ENCODE data around the gene BMP7. TPM values are rescaled to one million over a fixed set of nuclear protein-coding genes. Genes with fewer than 3 reads are reported as not detected.

The BMP7 gene
- total RNA-seq, 1 experiment from 2014 or later: 0.13 TPM

GRCh38 chr20:57141492-57141891, 124.9 kb downstream of the BMP7 start:
- Histone ChIP-seq H3K4me3 (no peak overlapping the region), H2AFZ (no peak overlapping the region), H3K79me2 (ENCODE audit: low read depth) (no peaks in the 10 kb centered on the region), H3K27ac (no peak overlapping the region), H4K20me1 (ENCODE audit: insufficient read depth) (no peaks in the 10 kb centered on the region), H3K27me3 (ENCODE audit: insufficient read depth, low read depth) (peaks cover 64% of the 10 kb centered on the region), H3K36me3 (ENCODE audit: low read depth) (no peaks in the 10 kb centered on the region), H3K4me2 (no peak overlapping the region), H3K9me3 (ENCODE audit: insufficient read depth, low read depth) (no peaks in the 10 kb centered on the region), H3K4me1 (replicated peaks; ENCODE audit: insufficient read depth) (no peaks in the 10 kb centered on the region), H3F3A (ENCODE audit: insufficient read depth, low read depth) (no peaks in the 10 kb centered on the region; the same call in 1 of the 2 replicates), H3K9me2 (ENCODE audit: insufficient read depth) (no peaks in the 10 kb centered on the region)
- intact Hi-C loops (cut with micrococcal nuclease; ENCODE audit: unreplicated experiment): no loop called here
- CTCF ChIA-PET: no interaction called here
- POLR2A ChIA-PET (ENCODE audit: unreplicated experiment): no interaction called here
- DNase-seq: no peak
- no TSS peak for BruUV-seq (replicated peaks)
- TF ChIP-seq, protein P1, sequence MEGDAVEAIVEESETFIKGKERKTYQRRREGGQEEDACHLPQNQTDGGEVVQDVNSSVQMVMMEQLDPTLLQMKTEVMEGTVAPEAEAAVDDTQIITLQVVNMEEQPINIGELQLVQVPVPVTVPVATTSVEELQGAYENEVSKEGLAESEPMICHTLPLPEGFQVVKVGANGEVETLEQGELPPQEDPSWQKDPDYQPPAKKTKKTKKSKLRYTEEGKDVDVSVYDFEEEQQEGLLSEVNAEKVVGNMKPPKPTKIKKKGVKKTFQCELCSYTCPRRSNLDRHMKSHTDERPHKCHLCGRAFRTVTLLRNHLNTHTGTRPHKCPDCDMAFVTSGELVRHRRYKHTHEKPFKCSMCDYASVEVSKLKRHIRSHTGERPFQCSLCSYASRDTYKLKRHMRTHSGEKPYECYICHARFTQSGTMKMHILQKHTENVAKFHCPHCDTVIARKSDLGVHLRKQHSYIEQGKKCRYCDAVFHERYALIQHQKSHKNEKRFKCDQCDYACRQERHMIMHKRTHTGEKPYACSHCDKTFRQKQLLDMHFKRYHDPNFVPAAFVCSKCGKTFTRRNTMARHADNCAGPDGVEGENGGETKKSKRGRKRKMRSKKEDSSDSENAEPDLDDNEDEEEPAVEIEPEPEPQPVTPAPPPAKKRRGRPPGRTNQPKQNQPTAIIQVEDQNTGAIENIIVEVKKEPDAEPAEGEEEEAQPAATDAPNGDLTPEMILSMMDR (conservative IDR thresholded peaks at IDR 0.05): no peak
- TF ChIP-seq EZH2 (IDR thresholded peaks at IDR 0.05; ENCODE audit: low read depth): no peak

- Histone ChIP-seq H2AFZ (no peak overlapping the region), H3K27ac (no peak overlapping the region), H4K20me1 (ENCODE audit: insufficient read depth) (no peaks in the 10 kb centered on the region), H3K27me3 (ENCODE audit: insufficient read depth, low read depth) (peaks cover 65% of the 10 kb centered on the region), H3K79me2 (ENCODE audit: low read depth) (no peaks in the 10 kb centered on the region), H3K4me2 (no peak overlapping the region), H3K9me3 (ENCODE audit: insufficient read depth, low read depth) (no peaks in the 10 kb centered on the region), H3F3A (ENCODE audit: insufficient read depth, low read depth) (no peaks in the 10 kb centered on the region; the same call in 1 of the 2 replicates), H3K36me3 (ENCODE audit: low read depth) (no peaks in the 10 kb centered on the region), H3K4me1 (replicated peaks; ENCODE audit: insufficient read depth) (no peaks in the 10 kb centered on the region), H3K9me2 (ENCODE audit: insufficient read depth) (no peaks in the 10 kb centered on the region), H3K4me3 (no peak overlapping the region)
- no peak for TF ChIP-seq EZH2 (IDR thresholded peaks at IDR 0.05; ENCODE audit: low read depth)
- TF ChIP-seq, protein P1 (conservative IDR thresholded peaks at IDR 0.05): no peak
- no peak for DNase-seq
- ChIA-PET CTCF (interaction anchor here (0.6 kb wide), 1 partner anchor 192 kb away, joined by 4 read pairs; no protein-coding TSS in a partner anchor), POLR2A (ENCODE audit: unreplicated experiment) (no interaction called here)
- intact Hi-C loops (cut with micrococcal nuclease; ENCODE audit: unreplicated experiment): no loop called here
- BruUV-seq (replicated peaks): no TSS peak
These were observed 126.0 kb downstream of the BMP7 start for GRCh38 chr20:57140416-57140965.

GRCh38 chr20:57139342-57140093, 126.9 kb downstream of the BMP7 start:
- Histone ChIP-seq H3K79me2 (ENCODE audit: low read depth) (no peaks in the 10 kb centered on the region), H3K9me2 (ENCODE audit: insufficient read depth) (no peaks in the 10 kb centered on the region), H3K4me3 (no peak overlapping the region), H3F3A (ENCODE audit: insufficient read depth, low read depth) (no peaks in the 10 kb centered on the region; the same call in 1 of the 2 replicates), H3K27ac (no peak overlapping the region), H2AFZ (no peak overlapping the region), H3K36me3 (ENCODE audit: low read depth) (no peaks in the 10 kb centered on the region), H3K27me3 (ENCODE audit: insufficient read depth, low read depth) (peaks cover 65% of the 10 kb centered on the region), H4K20me1 (ENCODE audit: insufficient read depth) (no peaks in the 10 kb centered on the region), H3K4me1 (replicated peaks; ENCODE audit: insufficient read depth) (no peaks in the 10 kb centered on the region), H3K4me2 (no peak overlapping the region), H3K9me3 (ENCODE audit: insufficient read depth, low read depth) (no peaks in the 10 kb centered on the region)
- ChIA-PET CTCF (no interaction called here), POLR2A (ENCODE audit: unreplicated experiment) (no interaction called here)
- TF ChIP-seq, protein P1 (conservative IDR thresholded peaks at IDR 0.05): no peak
- no peak for TF ChIP-seq EZH2 (IDR thresholded peaks at IDR 0.05; ENCODE audit: low read depth)
- BruUV-seq (replicated peaks): no TSS peak
- intact Hi-C loops (cut with micrococcal nuclease; ENCODE audit: unreplicated experiment): no loop called here
- no peak for DNase-seq
